ENCODE measurements around the gene CYP46A1.

DNA sequence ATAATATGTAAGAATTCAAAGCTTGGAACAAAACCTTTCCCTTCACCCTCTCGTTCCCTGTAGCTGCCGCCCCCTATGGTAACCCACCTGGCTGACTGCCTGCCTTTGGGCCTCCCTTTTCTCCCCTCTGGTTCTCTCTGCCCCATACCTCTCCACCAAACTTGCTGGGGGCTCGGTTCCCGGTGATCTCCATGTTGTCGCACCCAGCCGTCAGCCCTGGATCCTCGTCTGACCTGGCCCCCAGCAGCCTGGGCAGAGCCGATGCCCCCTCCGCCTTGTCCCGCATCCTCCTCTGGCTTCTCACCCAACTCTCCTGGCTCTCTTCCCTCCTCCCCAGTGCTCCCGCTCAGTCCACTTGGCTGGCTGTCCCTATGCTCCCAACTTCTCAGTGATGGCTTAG is 4.5 kb downstream of the CYP46A1 start:
- no peak for TF ChIP-seq POLR2A (IDR thresholded peaks at IDR 0.05; ENCODE audit: low read depth, low read length)
- no peak for TF ChIP-seq TAF1 (IDR thresholded peaks at IDR 0.05; ENCODE audit: low read depth, low read length)
- no peak for TF ChIP-seq POLR2AphosphoS5 (IDR thresholded peaks at IDR 0.05; ENCODE audit: low read depth, low read length)
- TF ChIP-seq SPI1 (IDR thresholded peaks at IDR 0.05; ENCODE audit: low read depth, low read length) = no peak
- TF ChIP-seq PAX5 (IDR thresholded peaks at IDR 0.05; ENCODE audit: insufficient read depth, low read length, severe bottlenecking) = no peak
- TF ChIP-seq POU2F2 (IDR thresholded peaks at IDR 0.05; ENCODE audit: low read depth, low read length) = no peak
